HG02623 (cell line): Measurements from ENCODE around the gene DUSP15.

Source experiments
- ATAC-seq: cut with Tn5 transposase; IDR thresholded peaks from one replicate; pipeline ENCODE4 v1.9.1; 2021; ENCODE audit warnings: moderate library complexity; ENCODE audit not compliant: unreplicated experiment

DUSP15 gene

GRCh38 chr20:31860390-31861134 lies 9.8 kb downstream of the DUSP15 start:
- ATAC-seq = no peak

DNA sequence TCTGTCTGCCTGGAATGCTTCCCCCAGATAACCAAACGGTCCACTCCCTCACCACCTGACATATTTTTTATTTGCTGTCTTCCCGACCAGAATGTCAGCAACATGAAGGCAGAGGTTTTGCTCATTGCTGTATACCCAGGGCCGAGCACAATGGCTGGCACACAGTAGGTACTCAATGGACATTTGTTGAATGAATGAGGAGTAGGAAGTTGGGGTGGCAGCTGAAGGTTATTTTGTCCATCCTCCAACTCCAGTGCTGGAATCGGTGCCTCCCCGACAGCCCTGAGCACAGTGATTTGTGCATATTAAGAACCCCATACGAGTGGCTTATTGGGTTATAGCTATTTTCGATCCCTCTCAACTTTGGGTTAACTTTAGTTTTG lies 10.3 kb downstream of the DUSP15 start:
- no peak for ATAC-seq

GRCh38 chr20:31859266-31859997 lies 10.9 kb downstream of the DUSP15 start:
- ATAC-seq = no peak

GRCh38 chr20:31858760-31859083 lies 11.6 kb downstream of the DUSP15 start:
- ATAC-seq = no peak

GRCh38 chr20:31857861-31858759 lies 12.2 kb downstream of the DUSP15 start:
- ATAC-seq = no peak

DNA sequence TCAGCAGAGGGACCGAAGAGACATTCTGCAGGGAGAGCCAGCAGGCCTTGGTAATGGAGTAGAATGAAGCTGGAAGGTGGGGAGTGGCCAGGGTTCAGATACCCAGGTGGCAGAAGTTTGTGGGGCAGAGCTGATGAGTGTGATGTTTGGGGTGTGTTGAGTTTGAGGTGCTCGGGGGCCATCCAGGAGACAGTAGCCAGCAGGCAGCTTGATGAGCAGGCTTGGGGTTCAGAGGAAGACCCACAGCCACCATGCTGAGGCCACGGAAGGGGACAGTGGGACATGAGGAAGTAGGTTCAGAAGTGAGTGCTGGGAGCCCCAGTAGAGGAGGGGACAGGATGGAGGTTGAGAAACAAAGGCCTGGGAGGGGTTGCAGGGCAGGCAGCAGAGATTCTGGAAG lies 13.8 kb downstream of the DUSP15 start:
- no peak for ATAC-seq

DNA sequence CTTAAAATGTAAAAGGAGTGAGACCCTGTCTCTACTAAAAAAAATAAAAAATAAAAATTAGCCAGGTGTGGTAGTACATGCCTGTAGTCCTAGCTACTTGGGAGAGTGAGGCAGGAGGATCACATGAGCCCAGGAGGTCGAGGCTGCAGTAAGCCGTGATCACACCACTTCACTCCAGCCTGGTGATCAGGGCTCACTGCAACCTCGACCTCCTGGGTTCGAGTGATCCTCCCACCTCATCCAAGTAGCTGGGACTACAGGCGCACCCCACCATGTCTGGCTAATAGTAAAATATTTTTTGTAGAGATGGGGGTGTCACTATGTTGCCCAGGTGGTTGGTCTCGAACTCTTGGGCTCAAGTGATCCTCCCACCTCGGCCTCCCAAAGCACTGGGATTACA lies 16.8 kb downstream of the DUSP15 start:
- no peak for ATAC-seq

DNA sequence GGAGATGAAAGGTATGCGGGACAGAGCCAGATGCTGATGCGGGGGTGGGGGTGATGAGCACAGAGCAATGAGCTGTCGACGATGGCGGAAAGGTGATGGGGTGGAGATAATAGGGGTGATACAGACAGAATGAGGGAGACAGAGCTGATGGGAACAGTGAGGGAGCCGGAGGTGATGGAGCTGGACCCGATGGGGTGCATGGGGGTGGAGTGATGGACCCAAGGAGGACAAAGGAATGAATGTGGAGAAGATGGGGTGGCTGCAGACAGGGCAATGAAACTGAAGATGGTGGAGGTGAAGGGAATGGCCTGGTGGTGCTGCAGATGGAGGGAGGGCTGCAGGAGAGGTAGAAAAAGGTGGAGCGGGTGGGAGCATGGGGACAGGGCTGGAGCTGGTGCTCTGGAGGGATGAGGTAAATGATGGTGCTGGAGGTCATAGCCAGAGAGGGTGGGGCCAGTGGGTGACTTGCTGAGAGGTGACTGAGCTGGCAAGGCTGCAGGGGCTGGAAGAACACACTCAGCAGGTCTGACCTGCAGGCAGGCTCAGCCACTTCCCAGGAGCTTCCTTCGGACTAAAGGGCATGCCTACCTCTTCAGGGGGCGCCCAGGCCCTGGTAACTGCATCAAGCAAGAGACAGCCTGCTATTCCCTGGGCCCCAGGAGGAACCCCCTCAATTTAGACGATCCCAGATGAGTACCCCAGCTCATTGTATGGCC lies 18.9 kb downstream of the DUSP15 start:
- ATAC-seq = no peak

GRCh38 chr20:31849306-31849930 lies 20.9 kb downstream of the DUSP15 start:
- no peak for ATAC-seq

- no peak for ATAC-seq
Observed at GRCh38 chr20:31848088-31848999, 22.0 kb downstream of the DUSP15 start.

DNA sequence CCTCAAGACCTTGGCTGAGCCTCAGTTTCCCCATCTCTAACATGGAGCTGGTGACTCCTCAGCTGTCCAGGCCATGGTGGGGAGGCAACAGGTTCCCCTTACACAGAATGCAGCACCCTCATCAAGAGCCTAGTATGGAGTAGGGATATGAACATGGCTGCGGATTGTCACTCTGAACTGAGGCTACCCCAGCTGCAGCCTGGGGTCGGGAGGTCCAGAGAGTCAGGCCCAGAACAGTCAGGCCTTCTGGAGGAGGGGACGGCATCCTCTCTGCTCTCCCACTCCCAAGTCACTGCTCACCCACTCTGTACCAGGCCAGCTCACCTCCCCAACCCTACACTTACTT lies 23.6 kb downstream of the DUSP15 start:
- no peak for ATAC-seq

GRCh38 chr20:31845300-31845863 lies 24.9 kb downstream of the DUSP15 start, which contains the start of gene FOXS1:
Gene FOXS1 (minus strand): TSS chr20:31845604. CDS start chr20:31845542, 62 bp downstream.
- ATAC-seq = no peak

DNA sequence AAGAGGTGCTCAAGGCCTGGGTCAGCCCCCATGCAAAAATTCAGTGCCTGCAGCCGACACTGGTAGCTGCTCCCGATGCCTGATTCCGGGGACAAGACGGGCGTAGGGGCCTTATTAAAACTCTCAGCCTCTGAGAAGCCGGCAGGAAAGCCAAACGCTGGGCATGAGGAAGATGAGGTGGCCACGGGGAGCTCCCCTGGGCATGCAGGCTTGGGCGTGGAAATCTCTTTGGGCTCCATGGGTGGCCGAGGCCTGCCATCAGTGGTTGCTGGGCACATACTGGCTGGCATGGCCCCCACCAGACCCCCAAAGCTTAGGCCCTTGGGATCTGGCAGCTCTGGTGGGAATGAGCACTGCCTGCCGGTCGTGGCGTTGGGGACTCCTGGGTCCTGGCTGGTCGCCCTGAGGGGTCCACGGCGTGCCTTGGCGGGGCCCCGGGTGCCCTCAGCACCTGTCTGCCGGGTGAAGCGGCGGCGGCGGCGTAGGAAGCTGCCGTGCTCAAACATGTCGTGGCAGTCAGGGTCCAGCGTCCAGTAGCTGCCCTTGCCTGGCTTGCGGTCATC lies 25.5 kb downstream of the DUSP15 start:
- ATAC-seq = no peak

GRCh38 chr20:31843881-31844280 lies 26.4 kb downstream of the DUSP15 start:
- ATAC-seq = no peak

DNA sequence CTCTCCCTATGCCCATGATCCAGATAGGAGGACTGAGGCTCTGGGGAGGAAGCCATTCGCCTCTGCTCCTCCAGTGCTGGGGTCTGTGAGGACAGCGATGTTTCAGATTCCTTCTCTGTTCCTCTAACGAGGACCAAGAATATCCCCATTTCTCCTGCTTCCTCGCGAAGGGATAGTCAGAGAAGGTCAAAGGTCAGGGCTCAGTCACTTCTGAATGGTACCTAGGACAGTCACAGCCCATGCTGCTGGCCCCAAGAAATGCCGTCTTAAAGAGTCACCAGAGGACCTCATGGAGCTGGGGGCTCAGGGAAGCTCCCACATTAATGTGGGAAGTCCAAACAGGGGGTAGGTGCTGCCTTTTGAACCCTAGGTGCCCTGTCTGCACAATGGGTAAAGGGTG lies 27.0 kb downstream of the DUSP15 start:
- ATAC-seq = no peak

- ATAC-seq = no peak
Observed at GRCh38 chr20:31842471-31843157, 27.7 kb downstream of the DUSP15 start.

DNA sequence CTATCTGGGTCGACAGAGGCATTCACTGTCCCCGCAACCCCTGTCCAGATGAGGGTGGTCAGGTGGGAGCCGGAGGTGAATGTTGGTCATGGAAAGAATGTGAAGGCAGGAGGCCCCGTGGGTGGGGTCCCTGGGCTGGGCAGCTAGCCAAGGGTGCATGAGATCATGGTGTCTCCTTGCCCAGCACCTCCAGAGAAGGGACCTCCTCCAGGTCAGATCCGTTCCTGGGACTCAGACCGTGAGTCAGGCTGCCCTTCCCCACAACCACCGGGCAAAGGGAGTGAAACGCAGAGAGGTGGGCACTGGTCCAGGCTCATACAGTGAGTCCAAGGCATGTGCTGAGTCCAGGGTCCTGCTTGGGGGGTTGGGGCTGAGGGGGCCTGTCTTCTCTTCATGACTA lies 28.4 kb downstream of the DUSP15 start:
- no peak for ATAC-seq
